Stimulated activated CD4-positive, alpha-beta T cell treated with anti-CD3 and anti-CD28 coated beads, TNF-alpha, amount 100 ng/mL, for 1 hour (primary cell): ENCODE data around the gene PROM1.

ENCODE experiments used
- DNase-seq, 3 donors: peaks; one replicate each; pipeline ENCODE4 v3.0.0-alpha.2; 2020; ENCODE audit warnings: low read depth in 3 of 3, low spot score in 1 of 3

Gene PROM1

GRCh38 chr4:16067515-16067914 is 16.3 kb downstream of the PROM1 start:
- DNase-seq = no peak

- DNase-seq = no peak
Observed at GRCh38 chr4:16066586-16067128, 17.2 kb downstream of the PROM1 start.

GRCh38 chr4:16065066-16065465 is 18.8 kb downstream of the PROM1 start:
- no peak for DNase-seq

DNA sequence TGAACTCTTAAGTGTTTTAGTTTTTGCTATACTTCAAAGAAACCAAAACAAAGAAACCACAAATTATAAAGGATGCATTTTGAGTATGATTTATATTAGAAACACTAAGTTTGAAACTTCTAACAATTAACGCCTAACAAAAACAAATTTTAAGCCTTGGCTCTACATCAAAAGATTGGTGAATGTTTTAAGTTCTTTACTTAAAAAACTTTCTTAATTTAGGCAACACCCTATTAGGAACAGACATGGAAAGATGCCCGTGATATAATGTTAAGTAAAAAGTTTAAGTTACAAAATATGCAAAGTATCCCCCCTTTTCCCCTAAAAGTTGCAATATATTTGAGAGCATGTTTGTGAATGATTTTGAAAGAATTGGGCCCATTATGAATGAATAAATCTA is 21.2 kb downstream of the PROM1 start:
- no peak for DNase-seq

DNA sequence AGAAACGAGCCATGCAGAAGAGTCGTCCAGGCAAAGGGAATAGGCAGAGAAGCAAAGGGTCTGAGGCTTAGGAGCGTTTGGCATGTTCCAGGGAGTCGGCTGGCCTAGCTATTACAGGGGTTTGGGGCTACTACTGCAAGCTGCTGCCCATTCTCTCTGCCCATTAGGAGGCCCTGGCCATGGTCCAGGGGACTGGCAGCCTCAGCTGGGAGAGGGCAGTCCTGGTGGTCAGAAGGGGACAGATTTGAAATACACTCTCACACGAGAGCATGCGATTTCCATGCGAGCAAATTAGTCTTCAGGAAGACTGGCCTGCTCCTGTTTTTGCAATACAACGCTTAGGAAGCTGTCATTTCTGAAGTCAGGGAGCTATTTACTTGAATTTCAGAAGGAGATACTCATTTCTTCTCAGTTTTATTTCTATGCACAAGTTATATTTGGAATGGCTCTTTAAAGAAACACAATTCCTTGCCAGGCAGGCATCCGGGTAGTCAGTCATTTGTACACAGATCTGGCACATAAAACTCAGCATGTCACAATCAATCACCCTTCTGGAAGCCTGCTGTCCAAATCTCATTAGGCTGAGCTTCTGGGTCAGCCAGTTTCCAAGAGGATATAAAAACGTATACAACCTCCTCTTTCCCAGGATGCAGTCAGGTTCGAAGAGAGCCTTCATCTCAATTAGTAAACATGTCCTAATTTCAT is 27.0 kb downstream of the PROM1 start:
- DNase-seq = no peak

DNA sequence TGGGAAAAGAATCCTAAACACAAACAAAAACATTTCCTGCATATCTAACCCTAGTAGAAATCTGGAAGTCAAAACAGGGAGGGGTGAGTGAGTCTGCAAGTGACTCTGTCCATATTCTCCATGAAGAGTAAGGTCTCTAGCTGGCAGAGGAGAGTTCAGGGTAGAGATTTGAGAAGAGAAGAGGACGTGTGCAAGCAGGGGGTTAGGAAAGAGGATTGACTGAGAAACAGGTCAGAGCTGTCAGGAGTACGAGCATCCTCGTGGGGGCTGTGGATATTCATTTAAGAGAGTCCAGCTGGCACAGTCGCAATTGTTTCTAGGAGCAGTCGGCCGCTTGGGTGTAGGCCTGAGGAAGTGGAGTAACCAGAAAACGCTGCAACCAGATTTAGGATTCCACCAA is 27.9 kb downstream of the PROM1 start:
- DNase-seq = no peak

GRCh38 chr4:16055471-16055870 is 28.4 kb downstream of the PROM1 start:
- DNase-seq = no peak

- no peak for DNase-seq
Observed at GRCh38 chr4:16052939-16053338, 30.9 kb downstream of the PROM1 start.

- DNase-seq = no peak
Observed at GRCh38 chr4:16051980-16052379, 31.8 kb downstream of the PROM1 start.

- no peak for DNase-seq
Observed at GRCh38 chr4:16051132-16051531, 32.7 kb downstream of the PROM1 start.

- DNase-seq = no peak
Observed at GRCh38 chr4:16050669-16051068, 33.2 kb downstream of the PROM1 start.

GRCh38 chr4:16048619-16049419 is 35.0 kb downstream of the PROM1 start:
- no peak for DNase-seq

- DNase-seq = no peak
Observed at GRCh38 chr4:16045687-16046086, 38.1 kb downstream of the PROM1 start.

- DNase-seq = no peak
Observed at GRCh38 chr4:16043642-16044498, 40.0 kb downstream of the PROM1 start.

DNA sequence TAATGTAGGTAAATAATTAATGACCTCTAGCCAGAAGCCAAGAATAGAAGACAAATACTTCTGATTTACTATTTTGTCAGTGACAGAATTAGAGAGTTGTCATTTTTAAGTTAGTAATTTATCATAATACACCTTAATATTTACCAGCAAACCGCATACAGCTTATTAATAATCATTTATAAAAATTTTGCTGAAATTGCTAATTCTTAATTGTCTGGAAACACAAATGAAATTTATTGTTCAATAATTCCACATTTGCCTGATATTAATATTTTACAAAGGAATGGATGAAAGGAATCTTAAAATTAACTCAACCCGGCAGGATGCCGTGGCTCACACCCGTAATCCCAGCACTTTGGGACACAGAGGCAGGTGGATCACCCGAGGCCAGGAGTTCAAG is 44.7 kb downstream of the PROM1 start:
- DNase-seq = no peak

DNA sequence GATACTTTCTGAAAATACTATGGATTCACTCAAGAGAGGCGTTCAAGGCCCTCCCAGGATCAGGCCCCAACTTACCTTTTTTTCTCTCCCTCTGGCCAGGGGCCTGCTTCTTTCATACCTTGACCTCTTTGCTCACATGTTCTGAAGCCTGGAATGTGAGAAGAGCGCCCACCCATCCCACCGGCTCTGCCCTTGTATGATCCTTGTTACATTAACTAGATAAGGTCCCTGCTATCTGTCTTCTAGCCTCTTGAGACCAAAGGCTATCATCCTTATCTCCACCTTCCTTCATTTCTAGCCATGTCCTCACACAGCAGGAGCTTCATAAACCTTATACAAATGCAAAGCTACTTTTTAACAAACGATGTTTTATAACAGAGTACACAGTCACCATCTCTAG is 45.9 kb downstream of the PROM1 start:
- no peak for DNase-seq

DNA sequence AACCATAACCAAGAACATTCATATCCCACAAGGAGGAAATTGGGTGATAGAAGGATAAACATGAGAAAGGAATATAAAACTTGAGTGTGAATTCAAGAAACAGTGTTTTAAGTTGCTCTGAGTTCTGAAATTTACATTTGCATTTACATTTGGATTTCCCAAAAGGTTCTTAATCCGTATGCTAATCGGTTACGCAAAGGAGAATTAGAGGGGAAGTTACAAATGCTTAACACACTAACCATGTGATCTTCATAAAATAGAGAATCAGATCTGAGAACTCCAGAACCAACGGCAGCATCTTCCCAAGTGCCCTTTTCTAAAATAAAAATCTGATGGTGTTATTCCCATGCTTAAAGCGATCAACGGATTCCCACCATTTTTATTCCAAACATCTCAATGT is 48.0 kb downstream of the PROM1 start:
- DNase-seq = no peak

GRCh38 chr4:16034010-16034748 is 49.6 kb downstream of the PROM1 start:
- no peak for DNase-seq

GRCh38 chr4:16032396-16032770 is 51.4 kb downstream of the PROM1 start:
- no peak for DNase-seq

DNA sequence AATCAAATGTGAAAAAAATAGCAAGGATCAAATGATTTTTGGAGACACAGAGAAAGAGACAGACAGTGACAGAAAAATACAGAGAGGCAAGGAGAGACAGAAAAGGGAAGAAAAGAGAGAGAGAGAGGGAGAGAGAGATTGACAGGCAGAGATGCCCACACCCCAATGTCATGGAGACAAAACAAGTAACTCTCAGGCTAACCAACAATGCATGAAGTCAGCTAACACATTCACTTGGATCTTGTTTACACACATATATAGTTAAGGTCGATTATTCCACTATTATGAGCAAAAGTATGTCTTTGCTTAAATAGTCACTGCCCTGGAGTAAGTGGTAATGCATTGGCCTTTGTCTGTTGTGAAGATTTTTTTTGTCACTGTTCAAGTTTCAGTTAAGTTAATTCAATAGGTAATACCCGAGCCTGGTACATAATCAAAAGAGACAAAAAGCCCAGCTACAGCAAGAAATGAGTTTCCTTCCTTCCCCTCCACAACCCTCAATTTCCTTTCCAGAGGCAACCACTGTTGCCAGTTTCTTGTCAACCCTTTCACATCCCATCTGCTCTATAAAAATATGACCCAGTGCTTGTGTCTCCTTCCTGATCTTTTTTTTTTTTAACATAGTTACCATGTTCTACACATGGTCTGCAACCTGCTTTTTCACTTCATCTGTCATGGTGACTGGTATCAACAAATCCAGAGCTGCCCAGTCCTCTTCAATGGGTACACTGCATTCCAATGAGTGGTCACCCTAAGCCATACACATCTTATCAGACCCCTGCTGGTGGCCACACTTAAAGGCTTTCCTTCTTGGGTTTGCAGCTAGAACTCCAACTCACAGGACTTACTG is 52.1 kb downstream of the PROM1 start:
- no peak for DNase-seq
